HepG2 (cell line): Measurements from ENCODE around the gene PPM1M. TPM values are rescaled to one million over a fixed set of nuclear protein-coding genes. Genes with fewer than 3 reads are reported as not detected.

ENCODE experiments used
- ATAC-seq: fragments of 200-7000 bp; cut with Tn5 transposase; 3 replicates; pipeline ENCODE4 v1.9.1; 2020; ENCODE audit warnings: mild to moderate bottlenecking, moderate library complexity
- BruUV-seq: library from RNA; stranded (reverse); fragments of 400-500 nt; replicated peaks from 2 replicates; lab custom pipeline; 2021; lab: Mats Ljungman, UMichigan
- CTCF ChIA-PET: fragments of 300-600 bp; formaldehyde crosslinking; extraction: SDS; loops from one replicate; lab custom pipeline; 2021; ENCODE audit warnings: low total read pairs, inconsistent platforms, low intra/inter-chr PET ratio; lab: Yijun Ruan, JAX
- POLR2A ChIA-PET: fragments of 350-600 bp; sonication (Branson Sonifier 250); formaldehyde crosslinking; loops from one replicate; lab custom pipeline; 2020; ENCODE audit warnings: antibody characterized with exemption, inconsistent platforms; lab: Yijun Ruan, JAX
- DNase-seq: peaks from one replicate; pipeline ENCODE4 v3.0.0-alpha.2; 2015; ENCODE audit warnings: low spot score
- FAIRE-seq: peaks from 3 replicates; lab custom pipeline; 2011; peaks lifted over from hg19 to GRCh38; lab: Jason Lieb, UNC
- H2AFZ ChIP-seq: one replicate; pipeline ENCODE4 v1.6.1; 2011; ENCODE audit warnings: low read length, inconsistent platforms
- H3K27ac ChIP-seq: fragments of 300-600 bp; 3 replicates; pipeline ENCODE4 v1.8.0; 2011; ENCODE audit warnings: mixed run types, mild to moderate bottlenecking, mixed read lengths, low read length, inconsistent platforms; ENCODE audit not compliant: insufficient read depth; ENCODE audit errors: extremely low read length
- H3K27me3 ChIP-seq, 2 experiments: fragments of 200-600 bp in 1 of 2; 2 replicates in 1 of 2; 3 replicates in 1 of 2; pipeline versions ENCODE4 v1.6.0 to v1.8.0; 2011; ENCODE audit warnings: low read length in 2 of 2, mild to moderate bottlenecking in 2 of 2, moderate library complexity in 2 of 2, inconsistent platforms in 1 of 2; ENCODE audit not compliant: insufficient read depth in 2 of 2, control insufficient read depth in 1 of 2
- H3K36me3 ChIP-seq, 2 experiments: fragments of 200-600 bp in 1 of 2; replicated peaks in 1 of 2; 2 replicates in 1 of 2; 3 replicates in 1 of 2; pipeline versions ENCODE4 v1.5.1 to v1.8.0; 2011; ENCODE audit warnings: low read length in 2 of 2, inconsistent platforms in 1 of 2; ENCODE audit not compliant: insufficient read depth in 2 of 2, control insufficient read depth in 1 of 2
- H3K4me1 ChIP-seq: 2 replicates; pipeline ENCODE4 v1.5.1; 2012; ENCODE audit warnings: low read length, inconsistent platforms; ENCODE audit not compliant: insufficient read depth
- H3K4me2 ChIP-seq: 2 replicates; pipeline ENCODE4 v1.6.0; 2011; ENCODE audit warnings: low read depth, low read length, inconsistent platforms
- H3K4me3 ChIP-seq, 3 experiments: fragments of 200-600 bp in 1 of 3; sonication (generic), shearing (Covaris generic) in 1 of 3; replicated peaks in 1 of 3; 2 replicates each; pipeline ENCODE4 v1.5.1; 2011 to 2016; ENCODE audit warnings: low read length in 3 of 3, inconsistent platforms in 2 of 3, low read depth in 2 of 3, mild to moderate bottlenecking in 2 of 3, control low read depth in 1 of 3, mixed read lengths in 1 of 3; ENCODE audit not compliant: insufficient read depth in 1 of 3
- H3K79me2 ChIP-seq: one replicate; pipeline ENCODE4 v1.6.1; 2011; ENCODE audit warnings: low read length, inconsistent platforms; ENCODE audit not compliant: insufficient read depth
- H3K9ac ChIP-seq: 2 replicates; pipeline ENCODE4 v1.6.0; 2011; ENCODE audit warnings: mild to moderate bottlenecking, low read depth, low read length, inconsistent platforms; ENCODE audit not compliant: insufficient read depth
- H3K9me3 ChIP-seq: 2 replicates; pipeline ENCODE4 v1.5.1; 2012; ENCODE audit warnings: mild to moderate bottlenecking, low read length
- H4K20me1 ChIP-seq: 2 replicates; pipeline ENCODE4 v1.6.0; 2011; ENCODE audit warnings: inconsistent platforms, mild to moderate bottlenecking, low read length, moderate library complexity; ENCODE audit not compliant: insufficient read depth
- ATF1 ChIP-seq: IDR thresholded peaks from 2 replicates; pipeline ENCODE4 v1.6.1; 2016; ENCODE audit warnings: mild to moderate bottlenecking, control low read depth
- FOSL2 ChIP-seq: sonication (generic); formaldehyde crosslinking; IDR thresholded peaks from 2 replicates; pipeline ENCODE4 v1.4.0; 2020; ENCODE audit warnings: missing genetic modification reagents
- HDAC1 ChIP-seq: sonication (generic); formaldehyde crosslinking; IDR thresholded peaks from 2 replicates; pipeline ENCODE4 v1.5.1; 2020; ENCODE audit warnings: mild to moderate bottlenecking, missing genetic modification reagents
- HOXA9 ChIP-seq: sonication (generic); formaldehyde crosslinking; IDR thresholded peaks from 2 replicates; pipeline ENCODE4 v1.8.1; 2022; ENCODE audit warnings: missing genetic modification reagents, mild to moderate bottlenecking, moderate library complexity, borderline replicate concordance
- LCORL ChIP-seq, 2 experiments: fragments of 450-650 bp in 1 of 2; sonication (generic) in 1 of 2; formaldehyde crosslinking in 1 of 2; IDR thresholded peaks; 2 replicates each; pipeline versions ENCODE4 v1.5.0 to v1.6.1; 2017 to 2020; ENCODE audit warnings: antibody characterized with exemption in 1 of 2, missing genetic modification reagents in 1 of 2
- PHB2 ChIP-seq: fragments of 450-650 bp; IDR thresholded peaks from 2 replicates; pipeline ENCODE4 v1.6.1; 2018; ENCODE audit not compliant: partially characterized antibody
- SOX13 ChIP-seq, 3 experiments: fragments of 450-650 bp in 1 of 3; sonication (generic) in 1 of 3; formaldehyde crosslinking in 1 of 3; IDR thresholded peaks in 2 of 3; conservative IDR thresholded peaks in 1 of 3; 2 replicates each; pipeline versions ENCODE4 v1.5.0 to v1.6.1; 2016 to 2020; ENCODE audit warnings: antibody characterized with exemption in 1 of 3, mild to moderate bottlenecking in 1 of 3, missing compliant biosample characterization in 1 of 3, missing genetic modification reagents in 1 of 3, moderate library complexity in 1 of 3
- SUZ12 ChIP-seq: fragments of 150-350 bp; IDR thresholded peaks from 2 replicates; pipeline ENCODE4 v1.6.1; 2014; ENCODE audit warnings: low read depth, low read length
- TMF1 ChIP-seq: sonication (generic); formaldehyde crosslinking; IDR thresholded peaks from 2 replicates; pipeline ENCODE4 v1.8.1; 2022; ENCODE audit warnings: low read depth, missing genetic modification reagents
- ZBED4 ChIP-seq: sonication (generic); formaldehyde crosslinking; IDR thresholded peaks from 2 replicates; pipeline ENCODE4 v1.4.0; 2020; ENCODE audit warnings: missing genetic modification reagents, borderline replicate concordance
- ZFYVE20 ChIP-seq: sonication (generic); formaldehyde crosslinking; IDR thresholded peaks from 2 replicates; pipeline ENCODE4 v1.8.0; 2023; ENCODE audit warnings: low read depth, mild to moderate bottlenecking, moderate library complexity, missing genetic modification reagents, borderline replicate concordance
- ZMAT3 ChIP-seq: sonication (generic); formaldehyde crosslinking; conservative IDR thresholded peaks from 2 replicates; pipeline ENCODE4 v1.7.0; 2021; ENCODE audit warnings: missing genetic modification reagents
- ZNF280B ChIP-seq: sonication (generic); formaldehyde crosslinking; IDR thresholded peaks from 2 replicates; pipeline ENCODE4 v1.5.0; 2020; ENCODE audit warnings: missing genetic modification reagents, mild to moderate bottlenecking, borderline replicate concordance
- ZNF530 ChIP-seq: sonication (generic); formaldehyde crosslinking; IDR thresholded peaks from 2 replicates; pipeline ENCODE4 v1.5.0; 2020; ENCODE audit warnings: low read depth, mild to moderate bottlenecking, missing genetic modification reagents
- ZNF552 ChIP-seq: sonication (generic); formaldehyde crosslinking; IDR thresholded peaks from 2 replicates; pipeline ENCODE4 v1.9.0; 2022; ENCODE audit warnings: missing genetic modification reagents, mild to moderate bottlenecking, borderline replicate concordance
- ZNF577 ChIP-seq: sonication (generic); formaldehyde crosslinking; IDR thresholded peaks from 2 replicates; pipeline ENCODE4 v1.4.0; 2020; ENCODE audit warnings: mild to moderate bottlenecking, low read depth, missing genetic modification reagents, borderline replicate concordance
- ZNF616 ChIP-seq: sonication (generic); formaldehyde crosslinking; IDR thresholded peaks from 2 replicates; pipeline ENCODE4 v1.5.0; 2020; ENCODE audit warnings: low read depth, mild to moderate bottlenecking, missing genetic modification reagents
- WGBS: methylation state at CpG from one replicate; pipeline ENCODE4 v1.1.6; 2017; ENCODE audit warnings: low lambda C conversion rate; 5-methylcytosine and 5-hydroxymethylcytosine counted together
- in situ Hi-C: cut with HindIII; loops from 2 replicates; pipeline ENCODE4 v1.10.0; 2017; ENCODE audit warnings: low pct_unique_long_range_greater_than_20kb; ENCODE audit not compliant: extremely low pct_ligation_motif_present
- intact Hi-C: fragments of 100-400 bp; cut with micrococcal nuclease; formaldehyde crosslinking; loops from one replicate; pipeline ENCODE4 v1.10.0; 2022; ENCODE audit not compliant: unreplicated experiment
- polyA plus RNA-seq, 8 experiments: library from polyadenylated mRNA; depleted of rRNA in 3 of 8; stranded (reverse) in 7 of 8; unstranded in 1 of 8; fragments of >200 nt; fragmentation: Illumina TruSeq in 4 of 8; extraction: Trizol in 4 of 8; gene quantifications; 2 replicates each; pipeline versions ENCODE4 v1.2.1 to v1.2.3, GENCODE V29; 2011 to 2016; ENCODE audit warnings: low read depth in 4 of 8, missing spikeins in 1 of 8, mixed read lengths in 1 of 8; ENCODE audit not compliant: insufficient read depth in 1 of 8
- total RNA-seq, 5 experiments: library from RNA; depleted of rRNA; stranded (reverse); fragments of >200 nt; fragmentation: Illumina TruSeq; extraction: Trizol; gene quantifications; 2 replicates each; pipeline ENCODE4 v1.2.3, GENCODE V29; 2016; ENCODE audit warnings: low read depth in 1 of 5

The PPM1M gene
- total and polyA plus RNA-seq, 2 of the 13 experiments (the other 11 are each of a cell fraction or from before 2014, with no cell fraction given) = 2.5 to 5.9 TPM

- Histone ChIP-seq H3K79me2 (peaks cover 17% of the 10 kb centered on the region), H3K9me3 (no peaks in the 10 kb centered on the region), H3K9ac (no peak overlapping the region), H3K36me3 (no peaks in the 10 kb centered on the region), H3K4me3 (no peak overlapping the region), H3K27me3 (no peaks in the 10 kb centered on the region; a peak in 1 of 5 replicates), H3K27ac (peak overlapping the region; percentile 55), H3K4me1 (peaks cover 77% of the 10 kb centered on the region), H2AFZ (no peak overlapping the region), H3K4me2 (no peak overlapping the region), H4K20me1 (peaks cover 6% of the 10 kb centered on the region)
- no TSS peak for BruUV-seq
- intact Hi-C loops (loop anchor here (10.0 kb wide), 1 partner anchor 467 kb away; no protein-coding TSS in a partner anchor), in situ Hi-C loops (no loop called here)
- peak; percentile 28 for FAIRE-seq
- ChIA-PET CTCF (no interaction called here), POLR2A (interaction anchor here (1.1 to 9.0 kb wide), 4 partner anchors 8 to 46 kb away, joined by 3 to 126 read pairs (median 6); partner anchors contain the start of gene TWF2)
- ATAC-seq = no peak
- peak; percentile 59 for DNase-seq
- 67% methylated on average over 8 of the region's 8 CpGs for WGBS
- TF ChIP-seq HOXA9 (CRISPR knock-in tag) (no peak), ZNF552 (CRISPR knock-in tag) (no peak), ZFYVE20 (CRISPR knock-in tag) (no peak), TMF1 (CRISPR knock-in tag) (no peak), FOSL2 (CRISPR knock-in tag) (peak; percentile 74), PHB2 (no peak), SOX13 (IDR thresholded peaks at IDR 0.05) (no peak), SOX13 (CRISPR knock-in tag; conservative IDR thresholded peaks at IDR 0.05 in 1 of 2, IDR thresholded peaks at IDR 0.05 in 1 of 2) (0 out of 4 replicates have a peak, but pooled peaks of 1 of the 2 experiments have one; percentile 24), ZMAT3 (CRISPR knock-in tag) (no peak), ZNF280B (CRISPR knock-in tag) (no peak), ZNF616 (CRISPR knock-in tag) (no peak), LCORL (IDR thresholded peaks at IDR 0.05) (no peak), LCORL (CRISPR knock-in tag; IDR thresholded peaks at IDR 0.05) (0 out of 2 replicates have a peak, but pooled peaks have one; percentile 26), ZBED4 (no peak), SUZ12 (no peak), ATF1 (no peak), ZNF530 (no peak), ZNF577 (CRISPR knock-in tag) (no peak), HDAC1 (CRISPR knock-in tag) (no peak)
These were observed 36.6 kb downstream of the PPM1M start for GRCh38 chr3:52281981-52282801.
